Dendritic cell treated with granulocyte-macrophage colony-stimulating factor and Interleukin-4, amounts not matched to agents 40 ng/mL and 50 ng/mL, for 4 days (primary cell): Measurements from ENCODE around the gene MACF1.
"Not testable (repeated sequence)": the region's sequence is repeated elsewhere in the genome, so short reads cannot be mapped to it uniquely, and the experiment has no call there.

Experiments
- H3K27ac Mint-ChIP-seq: one replicate; pipeline ENCODE4 v1.8.0; 2022; ENCODE audit warnings: mild to moderate bottlenecking, mixed read lengths
- H3K27me3 Mint-ChIP-seq: one replicate; pipeline ENCODE4 v1.8.0; 2022; ENCODE audit warnings: mild to moderate bottlenecking, mixed read lengths
- H3K36me3 Mint-ChIP-seq: one replicate; pipeline ENCODE4 v1.8.0; 2022; ENCODE audit warnings: low read depth, mixed read lengths
- H3K4me1 Mint-ChIP-seq: one replicate; pipeline ENCODE4 v1.8.0; 2022; ENCODE audit warnings: low read depth, mixed read lengths
- H3K4me3 Mint-ChIP-seq: one replicate; pipeline ENCODE4 v1.8.0; 2022; ENCODE audit warnings: mild to moderate bottlenecking, moderate library complexity, mixed read lengths
- H3K9me3 Mint-ChIP-seq: one replicate; pipeline ENCODE4 v1.8.0; 2022; ENCODE audit warnings: mixed read lengths
- intact Hi-C: fragments of 100-400 bp; cut with micrococcal nuclease; formaldehyde crosslinking; loops from one replicate; pipeline ENCODE4 v1.15.0; 2022

MACF1 gene

DNA sequence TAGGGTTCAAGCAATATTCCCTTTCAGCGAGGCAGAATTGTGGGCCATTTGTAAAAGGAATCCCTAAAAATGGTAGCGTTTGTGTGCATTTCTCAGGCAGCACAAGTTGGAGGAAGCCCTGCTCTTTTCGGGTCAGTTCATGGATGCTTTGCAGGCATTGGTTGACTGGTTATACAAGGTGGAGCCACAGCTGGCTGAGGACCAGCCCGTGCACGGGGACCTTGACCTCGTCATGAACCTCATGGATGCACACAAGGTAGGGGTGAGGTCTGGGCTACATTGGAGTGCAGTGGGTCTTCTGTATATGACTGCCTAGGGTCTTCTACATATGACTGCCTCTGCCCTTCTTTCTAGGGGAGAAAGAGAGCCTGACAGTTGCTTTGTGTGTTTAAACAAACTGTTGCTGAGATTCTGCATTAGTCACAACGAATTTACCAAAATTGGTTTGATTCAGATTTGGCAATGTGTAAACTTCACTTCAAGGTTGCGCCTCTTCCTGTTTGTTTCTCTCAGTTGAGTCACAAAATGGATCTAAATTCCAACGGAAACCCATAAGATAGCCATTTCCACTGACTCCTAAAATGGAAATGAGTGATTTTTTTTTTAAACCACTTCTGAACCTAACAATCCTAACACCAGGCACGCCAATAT, 246.6 kb downstream of the MACF1 start:
- no peak overlapping the region for H3K4me3 Mint-ChIP-seq
- H3K4me1 Mint-ChIP-seq, result no peaks in the 10 kb centered on the region
- intact Hi-C loops, result no loop called here
- peaks cover 97% of the 10 kb centered on the region for H3K36me3 Mint-ChIP-seq
- H3K27ac Mint-ChIP-seq, result no peak overlapping the region
- no peaks in the 10 kb centered on the region for H3K27me3 Mint-ChIP-seq
- no peaks in the 10 kb centered on the region for H3K9me3 Mint-ChIP-seq

DNA sequence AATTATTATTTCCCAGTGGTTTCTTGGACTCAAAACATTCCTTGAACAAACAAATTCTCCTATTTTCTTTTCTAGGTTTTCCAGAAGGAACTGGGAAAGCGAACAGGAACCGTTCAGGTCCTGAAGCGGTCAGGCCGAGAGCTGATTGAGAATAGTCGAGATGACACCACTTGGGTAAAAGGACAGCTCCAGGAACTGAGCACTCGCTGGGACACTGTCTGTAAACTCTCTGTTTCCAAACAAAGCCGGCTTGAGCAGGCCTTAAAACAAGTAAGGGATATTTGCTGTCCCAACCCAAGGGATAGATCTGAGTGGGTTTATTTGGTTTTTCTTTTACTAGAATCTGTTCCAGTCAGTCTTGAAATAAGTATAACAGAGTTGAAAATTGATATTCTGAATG, 247.6 kb downstream of the MACF1 start:
- H3K4me3 Mint-ChIP-seq, result no peak overlapping the region
- H3K27me3 Mint-ChIP-seq, result no peaks in the 10 kb centered on the region
- peaks cover 97% of the 10 kb centered on the region for H3K36me3 Mint-ChIP-seq
- no peaks in the 10 kb centered on the region for H3K4me1 Mint-ChIP-seq
- no peak overlapping the region for H3K27ac Mint-ChIP-seq
- H3K9me3 Mint-ChIP-seq, result no peaks in the 10 kb centered on the region
- intact Hi-C loops, result no loop called here

DNA sequence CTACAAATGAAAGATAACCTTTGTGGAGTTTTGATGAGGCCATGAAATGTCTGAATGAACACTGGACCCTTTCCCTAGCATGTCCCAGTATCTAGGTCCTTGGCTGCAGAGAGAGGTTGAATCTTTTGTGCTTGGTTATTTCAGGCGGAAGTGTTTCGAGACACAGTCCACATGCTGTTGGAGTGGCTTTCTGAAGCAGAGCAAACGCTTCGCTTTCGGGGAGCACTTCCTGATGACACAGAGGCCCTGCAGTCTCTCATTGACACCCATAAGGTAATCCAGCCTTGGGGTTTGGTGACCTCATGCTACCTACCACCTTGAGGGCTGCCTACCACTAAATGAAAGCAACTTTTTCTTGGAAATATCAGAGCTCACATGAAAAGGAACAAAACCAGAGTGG, 248.0 kb downstream of the MACF1 start:
- Mint-ChIP-seq H3K27me3 (no peaks in the 10 kb centered on the region), H3K27ac (no peak overlapping the region), H3K4me1 (no peaks in the 10 kb centered on the region), H3K9me3 (no peaks in the 10 kb centered on the region), H3K36me3 (peaks cover 97% of the 10 kb centered on the region), H3K4me3 (no peak overlapping the region)
- intact Hi-C loops, result no loop called here

DNA sequence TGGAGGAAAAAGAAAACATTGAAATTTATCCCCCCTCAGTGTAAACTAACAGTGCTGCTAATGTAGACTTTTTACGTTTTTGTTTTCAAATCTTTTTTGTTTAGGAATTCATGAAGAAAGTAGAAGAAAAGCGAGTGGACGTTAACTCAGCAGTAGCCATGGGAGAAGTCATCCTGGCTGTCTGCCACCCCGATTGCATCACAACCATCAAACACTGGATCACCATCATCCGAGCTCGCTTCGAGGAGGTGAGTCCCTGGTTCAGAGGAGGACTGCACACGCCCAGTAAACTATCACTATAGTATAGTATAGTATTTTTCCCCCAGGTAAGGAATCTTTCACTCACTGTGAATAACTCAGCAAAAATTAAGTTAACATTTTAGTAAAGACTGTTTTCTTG, 249.1 kb downstream of the MACF1 start:
- intact Hi-C loops, result no loop called here
- no peak overlapping the region for H3K27ac Mint-ChIP-seq
- H3K4me3 Mint-ChIP-seq, result no peak overlapping the region
- H3K9me3 Mint-ChIP-seq, result no peaks in the 10 kb centered on the region
- H3K4me1 Mint-ChIP-seq, result no peaks in the 10 kb centered on the region
- H3K27me3 Mint-ChIP-seq, result no peaks in the 10 kb centered on the region
- peaks cover 97% of the 10 kb centered on the region for H3K36me3 Mint-ChIP-seq

DNA sequence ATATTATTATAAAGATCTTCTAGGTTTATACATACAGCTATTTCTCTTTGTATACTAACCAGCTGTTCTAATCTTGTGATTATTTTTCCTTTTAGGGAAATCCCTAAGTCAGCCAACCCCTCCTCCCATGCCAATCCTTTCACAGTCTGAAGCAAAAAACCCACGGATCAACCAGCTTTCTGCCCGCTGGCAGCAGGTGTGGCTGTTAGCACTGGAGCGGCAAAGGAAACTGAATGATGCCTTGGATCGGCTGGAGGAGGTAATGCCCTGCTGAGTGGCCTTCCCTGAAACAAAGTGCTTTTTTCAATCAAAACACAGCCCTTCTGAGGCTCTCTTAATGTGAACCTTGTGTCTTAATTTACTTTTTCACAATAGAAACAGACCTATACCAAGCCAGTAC, 254.5 kb downstream of the MACF1 start:
- Mint-ChIP-seq H3K4me1 (no peaks in the 10 kb centered on the region), H3K27me3 (no peaks in the 10 kb centered on the region), H3K9me3 (no peaks in the 10 kb centered on the region), H3K36me3 (peaks cover 100% of the 10 kb centered on the region), H3K27ac (no peak overlapping the region), H3K4me3 (no peak overlapping the region)
- intact Hi-C loops, result no loop called here

DNA sequence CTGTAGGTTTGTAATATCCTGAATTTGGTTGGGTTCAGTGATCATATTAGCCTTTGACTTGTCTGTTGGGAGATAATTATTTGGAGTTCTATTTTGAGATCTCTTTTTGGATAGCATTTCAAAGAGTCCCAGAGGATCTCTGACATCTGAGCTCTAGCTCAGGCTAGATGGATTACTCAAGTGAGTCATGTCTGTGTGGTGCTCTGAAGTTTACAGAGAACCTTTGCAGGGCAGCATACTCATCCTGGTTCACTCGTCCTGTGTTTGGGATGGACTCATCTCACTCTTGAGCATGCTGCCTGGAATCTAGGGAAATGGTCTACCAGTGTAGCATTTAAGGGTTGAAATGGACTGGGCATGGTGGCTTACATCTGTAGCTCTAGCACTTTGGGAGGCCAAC, 257.6 kb downstream of the MACF1 start:
- H3K27ac Mint-ChIP-seq, result no peak overlapping the region
- H3K4me1 Mint-ChIP-seq, result no peaks in the 10 kb centered on the region
- no peaks in the 10 kb centered on the region for H3K27me3 Mint-ChIP-seq
- H3K9me3 Mint-ChIP-seq, result no peaks in the 10 kb centered on the region
- peaks cover 100% of the 10 kb centered on the region for H3K36me3 Mint-ChIP-seq
- intact Hi-C loops, result no loop called here
- no peak overlapping the region for H3K4me3 Mint-ChIP-seq

DNA sequence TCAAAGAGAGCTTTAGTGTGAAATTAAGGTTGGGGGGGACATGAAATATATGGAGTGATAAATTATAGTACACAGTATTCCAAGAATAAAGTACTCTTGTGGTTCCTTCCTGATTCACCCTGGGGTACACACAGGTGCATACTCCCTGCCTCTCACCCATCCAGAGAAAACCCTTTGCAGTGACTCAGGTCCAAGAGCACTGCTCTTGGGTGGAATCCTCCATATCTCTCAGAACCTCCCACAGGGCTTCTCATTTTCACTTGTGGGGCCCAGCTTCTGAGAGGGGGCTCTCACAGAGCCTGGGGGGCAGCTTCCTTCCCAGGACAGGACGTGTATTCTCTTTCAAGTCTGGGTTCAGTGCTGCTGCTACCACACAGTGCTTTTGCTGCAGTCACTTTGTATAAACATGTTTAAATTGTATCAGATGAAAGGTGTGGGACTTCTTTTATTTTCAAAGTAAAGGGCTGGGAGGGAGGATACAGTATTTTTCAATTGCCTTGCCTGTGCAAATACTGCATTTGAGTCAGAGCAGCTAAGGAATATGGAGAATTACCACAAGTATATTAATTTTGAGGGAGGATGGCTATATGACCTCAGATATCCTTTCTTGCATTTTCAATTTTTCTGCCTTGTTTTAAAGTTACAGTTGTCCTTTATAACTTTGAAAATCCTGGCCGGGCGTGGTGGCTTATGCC, 262.1 kb downstream of the MACF1 start:
- intact Hi-C loops, result no loop called here
- Mint-ChIP-seq H3K4me3 (no peak overlapping the region), H3K27me3 (no peaks in the 10 kb centered on the region), H3K4me1 (no peaks in the 10 kb centered on the region), H3K9me3 (no peaks in the 10 kb centered on the region), H3K36me3 (peaks cover 95% of the 10 kb centered on the region), H3K27ac (no peak overlapping the region)

DNA sequence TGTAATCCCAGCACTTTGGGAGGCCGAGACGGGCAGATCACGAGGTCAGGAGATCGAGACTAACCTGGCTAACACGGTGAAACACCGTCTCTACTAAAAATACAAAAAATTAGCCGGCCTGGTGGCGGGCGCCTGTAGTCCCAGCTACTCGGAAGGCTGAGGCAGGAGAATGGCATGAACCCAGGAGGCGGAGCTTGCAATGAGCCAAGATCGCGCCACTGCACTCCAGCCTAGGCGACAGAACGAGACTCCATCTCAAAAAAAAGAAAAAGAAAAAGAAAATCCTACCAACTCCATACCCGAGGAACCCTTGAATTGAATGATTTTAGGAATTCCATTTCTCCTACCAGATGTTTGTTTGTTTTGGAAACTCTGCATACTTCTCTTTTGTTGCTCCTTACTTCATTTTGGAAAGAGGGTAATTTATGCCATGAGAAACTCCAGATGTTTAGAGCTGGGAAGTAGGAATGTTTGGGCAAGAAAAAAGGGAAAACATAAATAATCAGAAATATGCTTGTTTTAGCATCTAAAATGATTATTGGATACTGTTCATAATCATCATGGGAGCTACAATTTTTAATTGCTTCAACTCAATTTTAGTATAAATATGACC, 262.7 kb downstream of the MACF1 start:
- H3K27me3 Mint-ChIP-seq, H3K9me3 Mint-ChIP-seq, H3K27ac Mint-ChIP-seq, H3K4me1 Mint-ChIP-seq, intact Hi-C loops, H3K4me3 Mint-ChIP-seq: not testable (repeated sequence)
- peaks cover 95% of the 10 kb centered on the region for H3K36me3 Mint-ChIP-seq

DNA sequence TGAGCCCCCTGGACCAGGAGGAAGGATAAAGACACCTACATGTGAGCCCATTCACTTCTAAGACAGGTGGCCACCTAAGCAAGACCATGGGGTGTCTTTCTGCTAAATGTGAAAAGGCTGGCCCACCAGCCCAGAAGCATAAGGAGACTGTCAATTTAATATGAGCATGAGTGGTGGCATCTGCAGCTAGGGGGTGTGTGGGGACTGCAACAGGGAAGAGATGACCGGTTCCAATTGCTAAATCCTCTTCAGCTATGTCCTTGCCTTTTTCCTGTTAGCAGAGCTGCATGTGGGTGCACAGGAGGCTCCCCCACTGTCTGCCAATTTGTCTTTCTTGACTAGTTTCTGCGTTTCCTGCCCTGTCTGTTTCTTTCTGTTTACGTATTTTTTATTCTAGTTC, 264.7 kb downstream of the MACF1 start:
- Mint-ChIP-seq H3K4me1 (no peaks in the 10 kb centered on the region), H3K27ac (no peak overlapping the region), H3K4me3 (no peak overlapping the region), H3K27me3 (no peaks in the 10 kb centered on the region), H3K36me3 (peaks cover 95% of the 10 kb centered on the region), H3K9me3 (no peaks in the 10 kb centered on the region)
- intact Hi-C loops, result no loop called here

DNA sequence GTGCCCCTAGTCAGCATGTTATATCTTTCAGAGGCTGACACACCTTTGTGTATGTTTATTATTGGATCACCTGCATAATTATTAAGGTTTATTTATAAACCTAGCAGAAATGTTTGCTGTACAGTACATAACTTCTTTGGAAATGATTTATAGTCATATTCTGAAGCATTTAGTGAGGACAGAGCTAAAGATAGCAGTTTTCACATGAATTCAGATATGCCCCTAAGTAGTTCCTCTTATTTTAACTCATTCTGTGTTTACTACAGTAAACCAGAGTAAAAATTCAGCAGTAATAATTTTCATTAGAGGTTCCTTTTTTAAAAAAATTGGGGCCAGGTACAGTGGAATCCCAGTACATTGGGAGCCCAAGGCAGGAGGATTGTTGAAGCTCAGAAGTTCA, 265.5 kb downstream of the MACF1 start:
- H3K27me3 Mint-ChIP-seq, result no peaks in the 10 kb centered on the region
- H3K27ac Mint-ChIP-seq, result no peak overlapping the region
- intact Hi-C loops, result loop anchor here (10.0 kb wide), 1 partner anchor 65 kb away; no protein-coding TSS in a partner anchor
- H3K9me3 Mint-ChIP-seq, result no peaks in the 10 kb centered on the region
- no peaks in the 10 kb centered on the region for H3K4me1 Mint-ChIP-seq
- H3K4me3 Mint-ChIP-seq, result no peak overlapping the region
- H3K36me3 Mint-ChIP-seq, result peaks cover 95% of the 10 kb centered on the region

DNA sequence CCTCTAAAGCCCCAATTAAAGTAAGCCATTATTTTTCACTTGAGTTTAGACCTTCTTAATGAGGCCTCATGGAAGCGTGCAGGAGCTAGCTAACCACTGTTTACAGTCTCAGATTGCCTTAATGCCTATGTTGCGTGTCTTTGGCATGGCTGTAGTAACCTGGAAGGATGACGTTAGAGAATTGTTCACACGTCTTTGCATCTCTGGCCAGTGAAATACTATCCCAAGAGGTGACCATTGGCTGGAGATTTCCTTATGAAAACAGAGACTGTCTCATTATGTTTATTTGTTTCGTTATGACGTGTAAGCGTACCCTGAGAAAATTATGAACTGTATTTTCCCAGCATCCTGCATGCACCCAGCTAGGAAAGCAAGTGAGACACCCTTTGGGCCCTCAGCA, 268.3 kb downstream of the MACF1 start:
- Mint-ChIP-seq H3K4me1 (no peaks in the 10 kb centered on the region), H3K27me3 (no peaks in the 10 kb centered on the region), H3K4me3 (no peak overlapping the region), H3K9me3 (no peaks in the 10 kb centered on the region), H3K36me3 (peaks cover 94% of the 10 kb centered on the region), H3K27ac (no peak overlapping the region)
- intact Hi-C loops, result loop anchor here (10.0 kb wide), 1 partner anchor 62 kb away; no protein-coding TSS in a partner anchor

DNA sequence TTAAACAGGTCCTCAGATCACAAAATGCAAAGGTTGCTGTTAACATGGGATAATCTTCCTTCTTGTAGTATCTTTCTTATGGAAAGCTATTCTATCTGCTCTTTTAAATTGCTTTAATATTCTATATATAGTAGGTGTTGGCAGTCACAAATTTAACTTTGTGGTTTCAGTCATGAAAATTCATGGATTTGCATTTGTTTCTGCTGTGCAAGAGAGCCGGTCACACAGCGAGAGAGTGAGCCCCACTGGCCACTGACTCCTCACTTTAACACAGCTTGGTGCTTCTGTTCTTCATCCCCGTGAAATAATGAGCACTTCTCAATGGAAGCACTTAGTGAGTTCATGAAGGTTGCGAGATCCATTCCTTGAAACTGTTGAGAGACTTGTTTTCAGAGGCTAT, 268.8 kb downstream of the MACF1 start:
- no peaks in the 10 kb centered on the region for H3K27me3 Mint-ChIP-seq
- no peak overlapping the region for H3K27ac Mint-ChIP-seq
- H3K4me1 Mint-ChIP-seq, result no peaks in the 10 kb centered on the region
- H3K9me3 Mint-ChIP-seq, result no peaks in the 10 kb centered on the region
- intact Hi-C loops, result loop anchor here (10.0 kb wide), 1 partner anchor 61 kb away; no protein-coding TSS in a partner anchor
- H3K4me3 Mint-ChIP-seq, result no peak overlapping the region
- H3K36me3 Mint-ChIP-seq, result peaks cover 94% of the 10 kb centered on the region

DNA sequence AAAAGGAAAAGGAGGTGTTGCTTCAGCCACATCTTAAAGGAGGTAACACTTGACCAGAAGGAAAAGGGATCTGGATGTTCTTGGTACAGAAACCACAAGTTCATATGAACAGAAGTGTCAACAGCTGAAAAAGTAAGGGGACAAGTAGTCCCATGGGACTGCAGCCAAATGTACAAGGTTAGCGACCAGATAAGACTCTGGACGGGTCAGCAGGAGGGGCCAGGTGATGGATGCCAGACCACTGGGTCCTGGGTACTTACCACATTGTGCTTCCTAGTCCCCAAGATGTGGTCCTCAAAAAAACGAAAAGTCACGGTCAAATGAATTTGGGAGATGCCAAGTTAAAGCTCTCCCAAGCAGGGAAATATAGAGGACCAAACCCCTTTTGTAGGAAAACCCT, 270.3 kb downstream of the MACF1 start:
- Mint-ChIP-seq H3K36me3 (peaks cover 94% of the 10 kb centered on the region), H3K27me3 (no peaks in the 10 kb centered on the region), H3K27ac (no peak overlapping the region), H3K9me3 (no peaks in the 10 kb centered on the region), H3K4me1 (no peaks in the 10 kb centered on the region), H3K4me3 (no peak overlapping the region)
- intact Hi-C loops, result loop anchor here (10.0 kb wide), 1 partner anchor 60 kb away; no protein-coding TSS in a partner anchor

DNA sequence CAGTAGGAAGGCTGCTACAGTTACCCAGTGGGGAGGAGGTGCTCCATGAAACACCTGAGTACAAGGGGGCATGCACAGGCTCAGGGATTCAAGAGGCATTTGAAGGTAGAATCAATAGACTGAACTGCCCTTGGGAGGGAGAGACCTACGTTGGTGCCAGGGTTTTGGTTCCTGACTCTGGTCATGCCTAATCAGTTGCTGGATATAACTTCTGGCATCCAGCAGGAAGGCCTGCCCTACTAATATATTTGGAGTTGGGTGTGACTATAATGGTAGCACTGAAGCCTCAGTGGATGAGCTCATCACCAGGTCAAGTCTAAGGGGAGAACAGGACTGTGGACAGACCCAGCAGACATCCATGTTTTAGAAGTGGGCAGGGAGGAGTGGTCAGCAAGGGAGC, 271.1 kb downstream of the MACF1 start:
- H3K27me3 Mint-ChIP-seq, H3K4me3 Mint-ChIP-seq, H3K4me1 Mint-ChIP-seq, H3K27ac Mint-ChIP-seq, H3K9me3 Mint-ChIP-seq: not testable (repeated sequence)
- H3K36me3 Mint-ChIP-seq, result peaks cover 97% of the 10 kb centered on the region
- intact Hi-C loops, result loop anchor here (10.0 kb wide), 1 partner anchor 59 kb away; no protein-coding TSS in a partner anchor
